Esophagus squamous epithelium (tissue), 4 donors: Measurements from ENCODE around the gene BARHL1.

ENCODE experiments used
- POLR2A ChIP-seq, 4 donors: fragments of 450-650 bp; IDR thresholded peaks; one replicate each; pipeline ENCODE4 v1.6.1; 2017; ENCODE audit warnings: antibody characterized with exemption in 4 of 4, mild to moderate bottlenecking in 4 of 4, moderate library complexity in 3 of 4
- TF ChIP-seq, protein P1 (sequence below), 6 experiments: fragments of 450-650 bp in 4 of 6; fragments of 200-600 bp in 2 of 6; sonication (generic) in 2 of 6; IDR thresholded peaks; one replicate each; pipeline ENCODE4 v1.5.1; 2016 to 2019; ENCODE audit warnings: antibody characterized with exemption in 6 of 6, mild to moderate bottlenecking in 4 of 6, moderate library complexity in 4 of 6

DNA sequence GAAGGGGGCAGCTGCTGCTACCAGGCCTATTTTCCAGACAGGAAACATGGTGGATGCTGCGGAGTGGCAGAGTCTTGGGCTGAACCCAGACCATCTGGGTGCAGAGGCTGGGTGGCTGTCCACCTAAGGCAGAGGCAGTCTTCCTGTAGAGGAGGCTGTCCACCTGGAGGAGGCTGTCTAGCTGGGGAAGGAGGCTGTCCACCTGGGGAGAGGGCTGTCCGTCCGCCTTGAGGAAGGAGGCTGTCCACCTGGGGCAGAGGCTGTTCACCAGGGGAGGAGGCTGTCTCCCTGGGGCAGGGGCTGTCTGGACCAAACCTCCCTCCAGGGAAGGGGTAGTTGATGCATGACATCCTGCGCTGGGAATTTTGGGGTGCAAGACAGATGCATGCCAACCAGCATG, 39.2 kb upstream of the BARHL1 start:
- TF ChIP-seq, protein P1, sequence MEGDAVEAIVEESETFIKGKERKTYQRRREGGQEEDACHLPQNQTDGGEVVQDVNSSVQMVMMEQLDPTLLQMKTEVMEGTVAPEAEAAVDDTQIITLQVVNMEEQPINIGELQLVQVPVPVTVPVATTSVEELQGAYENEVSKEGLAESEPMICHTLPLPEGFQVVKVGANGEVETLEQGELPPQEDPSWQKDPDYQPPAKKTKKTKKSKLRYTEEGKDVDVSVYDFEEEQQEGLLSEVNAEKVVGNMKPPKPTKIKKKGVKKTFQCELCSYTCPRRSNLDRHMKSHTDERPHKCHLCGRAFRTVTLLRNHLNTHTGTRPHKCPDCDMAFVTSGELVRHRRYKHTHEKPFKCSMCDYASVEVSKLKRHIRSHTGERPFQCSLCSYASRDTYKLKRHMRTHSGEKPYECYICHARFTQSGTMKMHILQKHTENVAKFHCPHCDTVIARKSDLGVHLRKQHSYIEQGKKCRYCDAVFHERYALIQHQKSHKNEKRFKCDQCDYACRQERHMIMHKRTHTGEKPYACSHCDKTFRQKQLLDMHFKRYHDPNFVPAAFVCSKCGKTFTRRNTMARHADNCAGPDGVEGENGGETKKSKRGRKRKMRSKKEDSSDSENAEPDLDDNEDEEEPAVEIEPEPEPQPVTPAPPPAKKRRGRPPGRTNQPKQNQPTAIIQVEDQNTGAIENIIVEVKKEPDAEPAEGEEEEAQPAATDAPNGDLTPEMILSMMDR (IDR thresholded peaks at IDR 0.05), result no peak
- TF ChIP-seq POLR2A (IDR thresholded peaks at IDR 0.05), result no peak
